GM13976 (cell line): ENCODE data around the gene JAML.

Source experiments
- DNase-seq: peaks from one replicate; pipeline ENCODE4 v3.0.0; 2012; ENCODE audit warnings: low spot score
- in situ Hi-C: fragments of 300-500 bp; cut with MboI; formaldehyde crosslinking; loops from one replicate; pipeline ENCODE4 v1.12.0; 2022; ENCODE audit warnings: low sequenced_read_pairs, mixed read lengths, inconsistent platforms; ENCODE audit not compliant: unreplicated experiment
- TF ChIP-seq, protein P1 (sequence below): IDR thresholded peaks from 2 replicates; pipeline ENCODE4 v1.5.1; 2012; ENCODE audit warnings: borderline replicate concordance, mild to moderate bottlenecking; ENCODE audit not compliant: insufficient read depth; ENCODE audit errors: extremely low read depth, missing control alignments, control extremely low read depth

Gene JAML

DNA sequence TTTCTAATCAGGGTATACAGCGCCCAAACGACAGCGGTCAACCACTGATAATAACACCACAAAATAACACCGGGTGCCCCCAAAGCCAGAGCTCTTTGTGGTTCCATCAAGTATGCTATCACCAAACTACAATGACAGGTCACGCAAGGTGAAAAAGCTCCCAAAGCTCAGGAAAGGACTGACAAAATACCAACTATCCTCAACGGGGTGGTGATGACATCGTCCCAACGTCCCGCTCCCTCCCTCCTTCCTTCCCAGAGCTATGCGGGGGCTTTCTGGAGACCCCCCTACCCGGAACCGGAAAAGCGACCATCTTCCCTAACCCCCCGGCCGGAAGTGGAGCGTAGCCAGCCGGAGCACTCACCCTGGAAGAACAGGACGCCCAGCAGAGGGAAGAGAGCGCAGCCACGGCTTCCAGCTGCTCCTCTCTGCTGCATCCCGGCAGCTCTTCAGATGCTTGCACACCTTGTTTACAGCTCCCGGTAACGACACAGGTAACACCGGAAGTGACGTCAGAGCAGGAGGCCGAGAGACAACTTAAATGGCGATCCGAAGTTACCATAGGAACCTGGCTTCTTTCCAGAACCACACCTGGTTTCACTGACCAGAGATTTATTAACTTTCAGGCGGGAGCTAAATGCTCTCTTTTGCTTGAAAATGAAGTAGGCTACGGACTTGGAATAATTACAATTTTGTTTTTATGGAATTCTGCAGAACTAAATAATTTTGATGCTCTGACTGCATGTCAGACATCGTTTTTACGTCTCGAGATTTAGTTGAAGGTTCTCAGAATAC is 27.2 kb upstream of the JAML start, which contains the start of gene MPZL3:
TSS of gene MPZL3 (minus strand) at position 508 of the 795 bp plus-strand sequence. CDS start at position 437, 71 bp downstream.
- in situ Hi-C loops: no loop called here
- DNase-seq: peak; percentile 81
- TF ChIP-seq, protein P1, sequence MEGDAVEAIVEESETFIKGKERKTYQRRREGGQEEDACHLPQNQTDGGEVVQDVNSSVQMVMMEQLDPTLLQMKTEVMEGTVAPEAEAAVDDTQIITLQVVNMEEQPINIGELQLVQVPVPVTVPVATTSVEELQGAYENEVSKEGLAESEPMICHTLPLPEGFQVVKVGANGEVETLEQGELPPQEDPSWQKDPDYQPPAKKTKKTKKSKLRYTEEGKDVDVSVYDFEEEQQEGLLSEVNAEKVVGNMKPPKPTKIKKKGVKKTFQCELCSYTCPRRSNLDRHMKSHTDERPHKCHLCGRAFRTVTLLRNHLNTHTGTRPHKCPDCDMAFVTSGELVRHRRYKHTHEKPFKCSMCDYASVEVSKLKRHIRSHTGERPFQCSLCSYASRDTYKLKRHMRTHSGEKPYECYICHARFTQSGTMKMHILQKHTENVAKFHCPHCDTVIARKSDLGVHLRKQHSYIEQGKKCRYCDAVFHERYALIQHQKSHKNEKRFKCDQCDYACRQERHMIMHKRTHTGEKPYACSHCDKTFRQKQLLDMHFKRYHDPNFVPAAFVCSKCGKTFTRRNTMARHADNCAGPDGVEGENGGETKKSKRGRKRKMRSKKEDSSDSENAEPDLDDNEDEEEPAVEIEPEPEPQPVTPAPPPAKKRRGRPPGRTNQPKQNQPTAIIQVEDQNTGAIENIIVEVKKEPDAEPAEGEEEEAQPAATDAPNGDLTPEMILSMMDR: no peak

DNA sequence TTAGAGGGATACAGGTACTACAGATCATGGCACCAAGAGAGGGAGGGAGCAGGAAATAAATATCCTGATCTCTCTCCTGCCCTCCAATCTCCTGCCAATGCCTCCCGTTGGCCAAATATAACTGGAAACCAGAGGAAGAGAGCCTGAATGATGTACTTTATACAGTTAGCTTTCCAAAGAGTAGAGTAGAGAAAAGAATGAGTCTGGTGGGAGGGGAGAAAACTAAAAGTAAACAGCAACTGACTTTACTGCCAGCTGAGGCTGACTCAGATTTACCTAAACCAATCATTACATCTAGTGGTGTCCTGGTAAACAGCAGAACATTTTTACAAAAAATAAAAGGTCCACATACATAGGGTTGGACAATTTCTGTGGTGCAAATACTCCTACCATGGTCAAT is 22.2 kb upstream of the JAML start:
- TF ChIP-seq, protein P1: no peak
- DNase-seq: no peak
- in situ Hi-C loops: no loop called here

DNA sequence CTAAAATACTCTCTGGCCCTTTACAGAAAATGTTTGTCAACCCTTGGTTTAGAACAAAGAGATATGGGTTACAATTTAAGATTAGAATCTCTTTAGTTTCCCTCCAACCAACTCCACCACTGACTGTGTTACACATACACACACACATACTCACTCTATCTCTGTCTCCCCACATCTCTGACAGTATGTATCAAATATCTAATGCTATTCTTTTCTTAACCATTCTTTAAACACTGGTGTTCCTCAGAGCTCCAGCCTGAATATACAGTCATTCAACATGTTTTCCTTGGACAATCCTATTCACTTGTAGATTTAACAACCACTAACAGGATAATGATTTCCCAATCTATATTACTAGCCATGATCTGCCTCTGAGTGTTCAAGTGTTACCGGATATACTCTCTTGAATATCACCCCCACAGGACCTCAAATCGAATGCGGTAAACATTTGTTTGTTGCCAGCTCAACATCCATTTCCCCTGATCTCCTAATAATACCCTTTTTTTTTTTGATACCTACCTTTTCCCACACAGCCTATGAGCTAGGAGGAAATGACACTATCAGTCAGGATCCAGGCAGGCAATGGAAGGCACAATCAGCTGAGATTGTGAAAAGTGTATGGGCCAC is 21.2 kb upstream of the JAML start:
- in situ Hi-C loops: no loop called here
- DNase-seq: no peak
- TF ChIP-seq, protein P1: no peak

DNA sequence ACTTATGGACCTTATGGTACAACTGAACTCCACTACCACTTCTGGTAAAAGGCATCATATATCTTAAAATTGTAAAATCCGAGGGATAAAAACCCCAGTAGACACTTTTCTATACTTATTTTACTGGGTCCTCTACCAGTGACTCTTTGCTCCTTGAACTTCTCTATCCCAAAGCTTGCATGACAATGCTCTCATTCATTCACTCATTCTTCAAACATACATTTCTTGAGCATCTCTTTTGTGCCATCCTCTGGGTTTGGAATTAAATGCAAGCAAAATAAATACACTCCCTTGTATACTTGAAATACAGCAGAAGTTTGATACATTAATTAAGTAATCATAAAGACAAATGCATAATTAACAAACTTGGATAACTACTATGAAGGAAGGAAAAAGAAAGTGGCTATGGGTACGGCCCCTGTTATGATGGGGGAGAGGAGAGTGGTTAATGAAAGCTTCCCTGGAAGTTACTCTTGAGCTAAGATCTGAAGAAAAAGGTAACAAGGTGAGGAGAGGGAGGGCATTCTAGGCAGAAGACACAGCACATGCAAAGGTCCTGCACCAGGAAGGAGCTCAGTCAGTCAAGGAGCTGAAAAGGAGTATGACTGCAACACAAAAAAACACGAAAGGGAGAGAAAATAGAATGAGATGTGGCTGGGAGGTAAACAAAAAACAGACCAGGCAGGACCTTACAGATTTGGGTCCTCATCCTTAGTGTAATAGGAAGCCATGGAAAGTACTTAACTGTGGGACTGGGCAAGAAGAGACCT is 19.4 kb upstream of the JAML start:
- DNase-seq: no peak
- in situ Hi-C loops: no loop called here

DNA sequence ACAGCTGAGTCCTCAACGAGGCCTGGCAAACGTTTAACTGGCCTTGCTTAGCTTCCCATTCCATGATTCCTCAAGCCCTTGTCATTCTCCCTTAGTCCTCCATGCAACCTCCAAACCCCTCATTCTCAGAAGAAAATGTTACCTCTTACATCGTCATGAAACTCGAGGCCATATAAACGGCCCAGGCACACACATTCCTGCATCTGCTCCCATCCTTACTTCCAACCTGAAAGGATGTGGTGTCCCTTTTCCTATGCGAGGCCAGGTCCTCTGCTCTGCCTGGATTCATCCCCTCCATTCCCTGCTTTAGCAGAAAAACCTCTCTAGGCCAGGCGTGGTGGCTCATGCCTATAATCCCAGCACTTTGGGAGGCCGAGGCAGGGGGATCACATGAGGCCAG is 18.4 kb upstream of the JAML start:
- TF ChIP-seq, protein P1: no peak
- in situ Hi-C loops: no loop called here
- no peak for DNase-seq

More for the DNA sequence above, 19.4 kb upstream of the JAML start:
- TF ChIP-seq, protein P1: no peak

DNA sequence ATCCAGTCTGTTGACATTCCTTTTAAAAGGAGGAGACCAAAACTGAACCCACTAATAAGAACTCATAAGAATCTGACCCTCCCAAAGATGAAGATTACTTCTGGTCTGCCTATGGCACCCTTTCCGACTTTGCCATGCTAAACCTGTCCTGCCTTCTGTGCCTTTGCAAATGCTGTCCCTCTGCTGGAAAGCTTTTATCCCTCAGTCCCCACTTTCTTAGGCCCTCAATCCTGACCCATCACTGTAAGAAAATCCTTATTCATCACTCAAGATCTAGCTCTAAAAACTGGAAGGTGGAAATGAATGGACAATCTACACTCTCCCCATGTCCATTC is 16.9 kb upstream of the JAML start:
- TF ChIP-seq, protein P1: no peak
- in situ Hi-C loops: no loop called here
- DNase-seq: no peak
